Activated T-helper 2 cell treated with anti-CD3 and anti-CD28 coated beads, Interferon-gamma antibody, Interleukin-2, Interleukin-4, amounts not matched to agents 10 μg/mL and 5 μg/mL and 100 μg/mL, durations not matched to agents 14 hours and 24 hours and 36 hours (primary cell): Measurements from ENCODE around the gene HPS1. TPM values are rescaled to one million over a fixed set of nuclear protein-coding genes. Genes with fewer than 3 reads are reported as not detected.

Experiments
- total RNA-seq: library from RNA; stranded (reverse); gene quantifications from 2 replicates; pipeline ENCODE4 v1.2.3, GENCODE V29; 2022

The HPS1 gene
- total RNA-seq, 1 donor from 2014 or later = 62.0 TPM

Other genes starting within 250 kb of the HPS1 start
- not detected in 2 replicates for gene LOXL4, start 178.7 kb downstream of the HPS1 start, total RNA-seq
- 2.8 and 4.0 TPM in 2 replicates for gene PYROXD2, start 31.8 kb downstream of the HPS1 start, total RNA-seq